ENCODE results near the gene MNT.
"Not testable (repeated sequence)": the region's sequence is repeated elsewhere in the genome, so short reads cannot be mapped to it uniquely, and the experiment has no call there.

MNT gene, protein sequence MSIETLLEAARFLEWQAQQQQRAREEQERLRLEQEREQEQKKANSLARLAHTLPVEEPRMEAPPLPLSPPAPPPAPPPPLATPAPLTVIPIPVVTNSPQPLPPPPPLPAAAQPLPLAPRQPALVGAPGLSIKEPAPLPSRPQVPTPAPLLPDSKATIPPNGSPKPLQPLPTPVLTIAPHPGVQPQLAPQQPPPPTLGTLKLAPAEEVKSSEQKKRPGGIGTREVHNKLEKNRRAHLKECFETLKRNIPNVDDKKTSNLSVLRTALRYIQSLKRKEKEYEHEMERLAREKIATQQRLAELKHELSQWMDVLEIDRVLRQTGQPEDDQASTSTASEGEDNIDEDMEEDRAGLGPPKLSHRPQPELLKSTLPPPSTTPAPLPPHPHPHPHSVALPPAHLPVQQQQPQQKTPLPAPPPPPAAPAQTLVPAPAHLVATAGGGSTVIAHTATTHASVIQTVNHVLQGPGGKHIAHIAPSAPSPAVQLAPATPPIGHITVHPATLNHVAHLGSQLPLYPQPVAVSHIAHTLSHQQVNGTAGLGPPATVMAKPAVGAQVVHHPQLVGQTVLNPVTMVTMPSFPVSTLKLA

DNA sequence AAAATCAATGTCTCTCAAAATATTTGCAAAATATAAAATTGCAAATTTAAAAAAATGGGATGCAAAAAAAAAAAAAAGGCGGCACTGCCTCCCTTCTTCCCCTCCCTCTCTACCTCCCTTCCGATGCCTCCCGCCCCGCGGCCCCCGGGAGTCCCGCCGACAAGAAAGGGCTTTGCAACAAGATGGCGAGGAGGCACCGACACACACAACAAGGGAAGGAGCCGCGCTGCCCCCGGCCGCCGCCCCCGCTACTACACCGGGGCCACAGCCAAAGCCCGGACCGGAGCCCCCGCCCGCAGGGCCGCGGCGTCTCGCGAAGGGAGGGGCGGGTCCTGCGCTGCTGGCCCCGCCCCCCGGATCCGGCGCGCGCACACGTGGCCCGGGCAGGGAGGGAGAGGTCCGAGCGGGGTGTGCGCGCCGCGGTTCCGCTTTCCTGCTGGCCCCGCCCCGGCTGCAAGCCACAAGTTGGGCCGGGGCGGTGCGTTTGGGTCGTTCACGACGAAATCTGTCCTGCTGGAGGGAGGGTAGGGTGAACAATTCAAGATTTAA is at the start of gene MNT:
TSS of gene MNT (minus strand) at position 184 of the 549 bp plus-strand sequence. CDS start 348 bp downstream, outside the sequence.
- DNase-seq = peak; percentile 96 to 97

DNA sequence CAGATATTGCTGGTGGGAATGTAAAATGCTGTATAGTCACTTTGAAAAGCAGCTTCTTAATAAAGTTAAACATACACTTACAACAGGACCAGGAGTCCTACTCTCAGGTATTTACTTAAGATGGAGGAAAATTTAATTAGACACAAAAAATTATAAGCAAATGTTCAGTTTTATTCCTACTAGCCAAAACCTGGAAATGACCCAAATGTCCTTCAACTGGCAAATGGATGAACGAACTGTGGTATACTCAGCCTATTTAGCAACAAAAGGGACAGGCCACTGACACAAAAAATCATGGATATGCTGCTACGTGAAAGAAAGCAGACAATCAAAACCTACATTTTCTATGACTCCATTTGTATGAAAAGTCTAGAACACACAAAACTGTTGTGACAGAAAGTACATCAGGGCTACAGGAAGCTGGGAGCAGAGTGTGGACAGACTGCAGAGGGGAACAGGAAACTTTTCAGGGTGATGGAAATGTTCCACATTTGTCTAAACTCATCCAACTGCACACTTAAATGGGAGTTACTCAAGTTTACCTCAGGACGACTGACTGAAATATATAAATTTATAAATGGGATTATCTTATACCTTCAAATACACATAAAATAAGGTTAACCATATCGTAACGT is 49.3 kb upstream of the MNT start:
- no peak for DNase-seq

DNA sequence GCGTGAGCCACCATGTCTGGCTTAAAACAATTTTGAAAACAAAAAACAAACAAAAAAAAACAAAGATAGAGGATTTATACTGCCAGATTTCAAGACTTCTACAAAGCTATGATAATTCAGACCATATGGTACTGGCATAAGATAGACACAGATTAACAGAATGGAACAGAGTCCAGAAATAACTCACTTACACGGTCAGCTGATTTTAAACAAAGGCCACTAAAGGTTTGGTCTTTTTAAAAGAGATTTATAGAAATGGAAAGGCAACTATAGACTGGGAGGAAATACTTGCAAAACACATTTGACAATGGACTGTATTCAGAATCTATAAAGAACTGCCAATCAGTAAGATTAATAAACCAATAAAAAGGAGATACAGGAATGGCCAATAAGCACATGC is 48.6 kb upstream of the MNT start:
- DNase-seq = no peak

DNA sequence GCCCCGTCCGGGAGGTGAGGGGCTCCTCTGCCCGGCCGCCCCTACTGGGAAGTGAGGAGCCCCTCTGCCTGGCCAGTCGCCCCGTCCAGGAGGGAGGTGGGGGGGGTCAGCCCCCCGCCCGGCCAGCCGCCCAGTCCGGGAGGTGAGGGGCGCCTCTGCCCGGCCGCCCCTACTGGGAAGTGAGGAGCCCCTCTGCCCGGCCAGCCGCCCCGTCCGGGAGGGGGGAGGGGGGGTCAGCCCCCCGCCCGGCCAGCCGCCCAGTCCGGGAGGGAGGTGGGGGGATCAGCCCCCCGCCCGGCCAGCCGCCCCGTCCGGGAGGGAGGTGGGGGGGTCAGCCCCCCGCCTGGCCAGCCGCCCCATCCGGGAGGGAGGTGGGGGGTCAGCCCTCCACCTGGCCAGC is 46.6 kb upstream of the MNT start:
- not testable (repeated sequence) for DNase-seq

DNA sequence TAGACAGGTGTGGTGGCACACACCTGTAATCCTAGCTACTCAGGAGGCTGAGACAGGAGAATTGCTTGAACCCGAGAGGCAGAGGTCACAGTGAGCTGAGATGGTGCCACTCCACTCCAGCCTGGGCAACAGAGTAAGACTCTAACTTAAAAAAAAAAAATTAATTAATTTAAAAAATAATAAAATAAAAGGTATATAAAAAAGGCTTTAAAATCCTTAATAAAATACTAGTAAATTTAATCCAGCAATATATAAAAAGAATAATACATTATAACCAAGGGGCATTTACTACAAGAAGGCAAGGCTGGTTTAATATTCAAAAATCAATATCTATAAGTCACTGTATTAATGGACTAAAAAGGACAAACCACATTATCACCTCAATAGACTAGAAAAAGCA is 44.8 kb upstream of the MNT start:
- DNase-seq = no peak

DNA sequence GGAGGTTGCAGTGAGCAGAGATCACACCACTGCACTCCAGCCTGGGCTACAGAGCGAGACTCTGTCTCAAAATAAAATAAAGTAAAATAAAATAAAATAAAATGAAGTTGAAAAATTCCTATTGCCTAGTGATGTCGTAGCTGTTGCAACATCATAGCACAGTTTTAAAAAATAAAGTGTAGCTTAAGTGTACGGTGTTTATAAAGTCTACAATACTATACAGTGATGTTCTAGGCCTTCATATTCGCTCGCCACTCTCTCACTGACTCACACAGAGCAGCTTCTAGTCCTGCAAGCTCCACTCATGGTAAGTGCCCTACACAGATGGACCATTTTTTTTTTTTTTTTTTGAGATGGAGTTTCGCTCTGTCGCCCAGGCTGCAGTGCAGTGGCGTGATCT is 43.5 kb upstream of the MNT start:
- DNase-seq = no peak

DNA sequence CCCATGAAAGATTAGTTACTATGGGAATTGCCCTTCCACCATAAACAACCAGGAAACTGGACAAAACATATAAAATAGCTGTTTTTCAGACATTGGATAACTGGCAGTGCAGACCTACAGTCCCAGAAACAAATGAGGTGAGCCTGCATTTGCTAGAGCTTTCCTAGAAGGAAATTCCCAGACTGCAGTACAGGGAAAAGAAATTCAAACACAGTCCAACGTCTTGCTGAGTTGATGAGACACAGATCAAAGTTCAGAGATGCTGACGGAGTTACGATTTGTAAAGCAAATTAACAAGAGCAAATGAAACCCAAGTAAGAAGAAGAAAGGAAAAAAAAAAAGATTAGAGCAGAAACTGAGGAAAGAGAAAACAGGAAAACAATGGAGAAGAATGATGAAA is 41.3 kb upstream of the MNT start:
- no peak for DNase-seq

DNA sequence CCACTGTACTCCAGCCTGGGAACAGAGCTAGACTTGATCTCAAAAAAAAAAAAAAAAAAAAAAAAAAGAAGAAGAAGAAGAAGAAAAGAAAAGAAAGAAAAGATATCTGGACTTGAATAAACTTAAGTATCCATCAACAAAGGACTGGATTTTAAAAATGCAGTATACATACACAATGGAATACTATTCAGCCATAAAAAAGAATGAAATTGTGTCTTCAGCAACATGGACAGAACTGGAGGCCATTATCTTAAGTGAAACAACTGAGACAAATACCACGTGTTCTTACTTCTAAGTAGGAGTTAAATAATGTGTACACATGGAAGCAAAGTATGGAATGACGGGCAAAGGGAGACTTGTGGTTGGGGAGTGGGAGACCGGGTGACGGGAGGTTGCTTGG is 40.1 kb upstream of the MNT start:
- DNase-seq = no peak

DNA sequence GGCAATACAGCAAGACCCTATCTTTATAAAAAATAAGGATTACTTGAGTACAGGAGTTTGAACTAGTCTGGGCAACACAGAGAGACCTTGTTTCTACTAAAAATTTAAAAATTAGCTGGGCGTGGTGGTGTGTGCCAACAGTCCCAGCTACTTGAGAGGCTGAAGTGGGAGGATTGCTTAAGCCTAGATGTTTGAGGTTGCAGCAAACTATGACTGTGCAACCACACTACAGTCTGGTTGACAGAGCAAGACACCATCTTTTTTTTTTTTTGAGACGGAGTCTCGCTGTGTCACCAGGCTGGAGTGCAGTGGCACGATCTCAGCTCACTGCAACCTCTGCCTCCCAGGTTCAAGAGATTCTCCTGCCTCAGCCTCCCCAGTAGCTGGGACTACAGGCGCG is 39.1 kb upstream of the MNT start:
- peak in 1 of 2 donors; percentile 52 for DNase-seq

DNA sequence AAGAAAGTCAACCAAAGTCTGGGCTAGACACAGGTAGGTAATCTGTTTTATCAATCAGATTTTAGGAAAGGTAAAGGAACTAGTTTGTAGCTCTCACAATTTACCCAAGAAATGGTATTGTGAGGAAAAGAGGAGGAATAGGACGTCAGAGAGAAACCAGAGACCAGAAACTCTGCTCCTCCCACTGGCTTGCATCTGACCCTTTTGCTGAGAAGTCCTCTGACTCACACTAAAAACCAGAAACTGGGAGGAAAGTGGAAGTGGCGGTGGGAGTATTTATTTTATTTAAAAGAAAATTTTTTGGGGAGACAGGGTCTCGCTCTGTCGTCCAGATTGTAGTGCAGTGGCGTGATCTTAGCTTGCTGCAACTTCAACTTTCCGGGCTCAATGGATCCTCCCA is 38.0 kb upstream of the MNT start:
- DNase-seq = peak in 1 of 2 donors; percentile 29

DNA sequence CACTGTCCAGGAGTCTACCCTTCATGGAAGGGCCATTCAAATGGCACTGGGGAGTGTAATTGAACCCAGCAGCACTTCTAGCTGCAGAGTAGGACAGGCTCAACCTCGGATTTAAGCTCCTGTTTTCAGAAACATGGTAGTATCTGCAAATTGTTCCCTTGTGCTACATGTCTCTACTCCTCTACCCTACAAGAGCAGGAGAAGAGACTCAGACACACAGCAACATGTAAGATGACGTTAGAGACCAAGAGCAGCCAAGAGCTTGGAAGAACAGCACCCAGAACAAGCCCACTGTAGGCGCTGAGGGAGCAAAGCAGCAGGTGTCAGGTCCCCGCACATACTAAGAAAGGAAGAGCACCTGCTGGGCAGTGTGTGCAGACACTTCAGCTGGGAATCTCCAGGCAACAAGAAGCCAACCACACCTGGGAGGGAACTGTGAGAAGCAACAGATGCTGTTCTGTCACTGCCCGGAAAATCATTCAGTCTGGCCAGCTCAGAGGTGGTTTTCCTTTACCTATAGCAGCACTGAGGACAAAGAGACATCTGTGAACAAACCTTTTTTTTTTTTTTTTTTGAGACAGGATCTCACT is 35.6 kb upstream of the MNT start:
- DNase-seq = no peak

DNA sequence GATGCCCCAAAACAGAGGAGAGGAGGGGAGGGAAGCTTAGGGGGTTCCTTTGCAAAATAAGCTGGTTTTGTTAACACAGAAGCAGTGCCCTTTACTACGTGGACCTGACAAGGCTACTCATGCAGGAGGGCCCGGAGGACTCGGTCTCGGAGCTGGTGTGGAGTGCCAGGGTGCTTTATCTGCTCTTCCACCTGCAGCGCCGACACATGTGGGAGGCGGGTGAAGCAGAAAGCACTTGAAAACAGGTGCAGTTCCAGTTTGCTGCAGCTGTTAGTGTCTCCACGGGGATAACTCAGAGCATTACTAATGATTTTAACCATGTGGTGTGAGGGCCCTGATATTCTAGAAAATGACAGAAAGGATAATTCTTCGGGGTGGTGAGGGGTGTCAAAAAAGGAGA is 35.0 kb upstream of the MNT start:
- DNase-seq = no peak

DNA sequence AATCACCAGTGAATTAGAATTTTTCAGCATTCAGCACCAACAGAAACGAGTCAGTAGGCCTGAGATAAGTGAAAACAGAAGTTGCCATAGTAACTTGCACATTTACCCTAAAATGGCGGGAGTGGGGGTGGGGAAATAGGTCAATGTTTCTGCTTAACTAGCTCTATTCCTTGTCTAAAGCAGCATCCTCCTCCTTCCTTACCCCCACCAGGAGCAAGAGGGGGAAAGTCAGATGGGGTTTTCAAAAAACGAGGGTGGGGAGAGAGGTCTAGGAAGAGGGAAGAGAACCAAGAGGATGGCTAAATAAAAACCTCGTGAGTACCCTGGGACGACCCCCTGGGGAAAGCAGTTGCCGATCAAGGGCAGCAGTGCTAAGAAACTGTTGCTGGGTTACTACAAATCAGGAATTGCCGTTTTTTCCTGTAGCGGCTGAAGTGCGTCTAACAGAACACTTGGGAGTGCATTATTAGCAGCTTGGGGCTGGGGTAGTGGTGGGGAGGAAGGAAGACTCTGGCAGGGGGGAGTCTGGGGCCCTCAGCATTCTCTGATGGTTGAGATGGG is 34.4 kb upstream of the MNT start:
- no peak for DNase-seq

DNA sequence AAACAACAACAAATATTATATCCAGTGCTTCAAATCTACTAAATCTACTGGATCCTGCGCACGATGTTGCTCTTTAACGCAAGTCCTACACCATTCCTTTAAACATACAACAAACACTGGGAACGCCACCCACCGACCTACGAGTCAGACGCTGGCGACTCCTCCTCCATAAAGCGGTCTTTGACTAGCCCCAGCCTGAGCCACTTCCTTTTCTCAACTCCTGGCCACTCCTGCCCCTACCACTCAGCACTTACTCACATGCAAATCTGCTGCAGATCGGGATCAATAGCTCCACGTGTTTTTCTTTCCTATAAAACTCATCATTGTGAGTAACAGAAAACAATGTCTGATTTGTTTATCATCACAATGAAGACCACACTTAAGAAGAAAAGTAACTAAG is 32.8 kb upstream of the MNT start:
- no peak for DNase-seq

DNA sequence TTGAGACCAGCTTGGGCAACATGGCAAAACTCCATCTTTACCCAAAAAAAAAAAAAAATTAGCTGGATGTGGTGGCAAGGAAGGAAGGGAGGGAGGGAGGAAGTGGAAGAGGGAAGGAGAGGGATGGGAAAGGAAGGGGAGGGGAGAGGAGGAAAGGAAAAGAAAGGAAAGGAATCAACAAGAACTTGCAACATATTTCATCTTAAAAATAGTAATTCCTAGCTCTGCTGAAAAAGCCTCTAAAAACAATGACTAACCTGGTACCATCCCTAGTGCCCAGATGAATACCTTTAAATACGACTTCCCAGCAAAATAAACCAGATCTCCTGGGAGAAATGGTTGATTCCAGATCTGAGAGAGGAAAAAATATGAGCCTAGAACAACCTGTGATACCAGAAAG is 27.1 kb upstream of the MNT start:
- DNase-seq = no peak

DNA sequence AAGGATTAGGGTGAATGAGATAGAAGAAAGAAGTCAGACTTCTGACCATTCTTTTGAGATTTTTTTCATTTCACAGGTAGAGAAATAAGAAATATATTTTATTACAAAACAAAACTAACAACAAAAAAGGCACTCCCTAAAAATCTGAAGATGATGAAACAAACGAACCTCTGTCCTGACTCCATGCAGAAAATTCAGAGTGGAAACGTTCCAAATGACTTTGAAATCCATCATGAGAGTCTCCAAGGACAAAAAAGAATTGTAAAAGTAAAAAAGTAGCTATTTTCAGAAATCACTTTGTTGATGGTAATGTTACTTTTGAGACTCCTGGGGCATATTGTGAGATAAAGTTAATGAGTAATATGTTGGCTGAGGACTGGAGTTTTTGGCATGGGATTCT is 26.4 kb upstream of the MNT start:
- DNase-seq = no peak

DNA sequence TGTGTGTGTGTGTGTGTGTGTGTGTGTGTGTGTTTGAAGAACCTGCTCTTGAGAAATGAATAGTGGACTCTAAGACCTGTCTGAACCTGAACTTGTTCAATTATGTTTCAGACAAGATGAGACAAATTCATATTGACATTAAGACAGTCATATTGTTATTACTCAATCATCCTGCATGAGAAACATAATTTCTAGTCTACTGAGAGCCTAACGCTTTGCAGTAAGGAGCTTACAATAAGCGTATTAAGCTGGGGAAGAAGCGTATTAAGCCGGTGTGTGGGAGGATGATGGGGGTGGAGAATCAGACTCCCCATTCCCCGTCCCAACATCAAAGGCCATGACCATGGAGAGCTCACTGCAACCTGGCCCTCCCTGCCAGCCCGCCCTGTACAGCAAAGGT is 22.4 kb upstream of the MNT start:
- DNase-seq = no peak

DNA sequence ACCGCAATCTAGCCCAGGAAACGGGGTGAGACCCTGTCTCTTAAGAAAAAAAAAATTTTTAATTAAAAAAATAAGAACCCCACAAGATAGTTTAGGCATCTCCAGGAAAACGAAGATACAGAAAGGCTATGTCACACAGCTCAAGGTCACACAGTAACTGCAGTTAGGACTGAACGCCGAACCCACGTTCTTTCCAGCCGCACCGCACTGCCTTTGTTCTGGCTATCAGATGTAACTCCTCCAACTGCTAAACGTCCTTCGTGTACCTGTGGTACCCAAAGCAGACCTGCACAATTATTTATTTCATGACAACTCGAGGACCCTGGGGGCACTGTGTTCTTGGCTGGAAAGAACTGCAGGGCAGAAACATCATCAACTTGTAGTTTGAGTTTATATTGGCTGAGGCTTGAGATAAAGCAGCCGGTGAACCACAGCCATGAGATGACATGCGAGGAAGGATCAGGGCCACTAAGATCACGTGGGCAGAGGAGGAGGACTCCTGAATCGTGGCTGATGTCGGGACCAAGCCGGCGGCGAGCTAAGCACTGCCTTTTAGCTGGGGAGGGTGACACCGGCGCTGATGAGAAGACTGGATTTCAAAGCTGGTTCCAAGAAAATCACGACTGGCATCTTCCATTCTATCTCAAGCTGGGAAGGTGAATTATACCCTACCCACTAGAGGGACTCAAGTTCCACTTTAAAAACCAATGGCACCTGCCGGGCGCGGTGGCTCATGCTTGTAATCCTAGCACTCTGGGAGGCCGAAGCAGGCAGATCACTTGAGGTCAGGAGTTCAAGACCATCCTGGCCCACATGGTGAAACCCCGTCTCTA is 20.7 kb upstream of the MNT start:
- no peak for DNase-seq

DNA sequence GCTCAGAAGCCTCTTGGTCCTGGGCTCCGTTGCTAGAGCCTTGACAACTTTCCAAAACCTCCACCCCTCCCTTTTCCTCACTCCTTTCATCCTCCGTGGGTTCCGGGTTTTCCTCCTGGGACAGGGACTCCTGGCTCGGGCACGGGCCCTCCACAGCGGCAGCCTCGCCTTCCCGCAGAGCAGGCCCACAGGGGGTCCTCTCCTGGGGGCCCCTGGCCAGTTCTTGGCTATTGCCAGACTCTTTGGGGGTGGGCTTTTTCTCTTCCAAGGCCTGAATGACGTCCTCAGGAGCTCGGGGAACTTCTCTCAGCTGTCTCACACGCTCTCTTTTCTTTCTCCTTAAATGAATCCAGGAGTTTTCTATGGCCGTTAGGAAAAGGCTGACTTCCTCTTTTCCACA is 19.3 kb upstream of the MNT start:
- no peak for DNase-seq

DNA sequence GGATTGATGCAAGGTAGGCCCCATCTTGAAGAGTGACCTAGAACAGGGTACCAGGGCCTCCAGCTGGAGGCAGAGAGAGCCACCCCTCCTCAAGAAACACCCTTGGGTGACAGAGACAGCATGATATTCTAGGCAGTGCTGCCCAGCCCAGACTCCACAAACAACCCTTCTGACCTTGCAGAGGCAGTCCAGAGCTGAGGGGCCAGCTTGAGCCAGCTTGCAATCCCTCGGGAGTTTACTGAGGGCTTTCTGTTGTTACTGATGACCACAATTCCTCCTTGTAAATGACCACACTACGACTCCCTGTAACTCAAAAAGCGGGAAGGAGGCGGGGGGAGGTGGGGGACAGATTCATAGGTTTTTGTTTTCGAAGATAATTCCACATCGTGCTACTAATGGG is 18.6 kb upstream of the MNT start:
- DNase-seq = no peak

DNA sequence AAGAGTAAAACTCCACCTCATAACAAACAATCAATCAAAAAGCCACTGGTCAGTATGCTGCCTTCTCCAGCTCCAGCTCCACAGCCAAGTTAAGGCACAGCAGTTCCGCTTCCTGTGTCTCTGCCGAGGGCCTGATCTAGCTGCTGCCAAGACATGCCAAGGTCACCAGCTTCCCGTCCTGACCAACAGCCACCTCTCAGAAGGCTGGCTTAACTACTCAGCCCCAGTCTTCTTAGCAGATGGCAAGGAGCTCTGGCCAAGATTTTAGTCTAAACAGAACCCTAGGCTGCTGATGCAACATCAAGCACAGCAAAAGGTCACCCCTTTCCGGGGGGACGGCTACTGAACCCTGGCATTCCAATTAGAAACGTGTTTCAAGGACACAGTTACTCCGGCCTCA is 17.7 kb upstream of the MNT start:
- no peak for DNase-seq

DNA sequence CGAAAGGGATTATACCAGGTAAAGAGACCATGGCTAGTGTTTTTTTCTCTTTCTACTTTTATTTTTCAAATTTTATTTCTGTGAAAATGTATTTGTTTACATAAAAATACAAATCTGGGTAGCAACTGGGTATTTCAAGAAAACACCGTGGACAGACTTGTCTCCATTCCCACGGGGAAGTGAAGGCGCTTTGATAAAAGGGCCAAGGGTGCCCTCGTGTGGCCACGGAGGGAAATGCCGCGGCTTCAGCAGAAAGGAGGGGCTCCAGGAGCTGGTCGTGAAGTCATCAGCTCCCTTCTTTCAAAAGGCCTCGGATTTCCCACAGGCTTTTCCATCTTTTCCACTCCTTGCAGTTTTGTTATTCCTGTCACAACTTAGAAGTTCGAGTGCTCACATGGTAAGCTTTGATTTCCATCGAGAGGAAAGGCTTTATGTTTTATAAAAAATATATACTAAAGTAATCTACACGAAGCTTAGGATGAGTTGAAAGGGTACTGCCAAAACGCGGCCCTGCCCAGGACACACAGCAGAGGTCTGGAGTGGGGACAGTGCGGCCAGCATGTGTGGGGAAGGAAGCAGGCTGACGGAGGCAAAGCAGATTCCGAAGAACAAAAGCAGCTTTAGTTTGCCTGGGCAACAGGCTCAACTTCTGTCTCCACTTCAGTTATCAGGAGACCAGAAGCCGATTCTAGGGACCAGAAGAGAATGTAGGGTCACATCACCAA is 15.3 kb upstream of the MNT start:
- DNase-seq = peak; percentile 83 to 88
